ENCODE measurements around the gene ITPRID2. TPM values are rescaled to one million over a fixed set of nuclear protein-coding genes. Genes with fewer than 3 reads are reported as not detected.

ITPRID2 gene
- total and polyA plus RNA-seq, 2 of the 13 experiments (the other 11 are each of a cell fraction or from before 2014, with no cell fraction given), result 44.8 to 62.3 TPM

DNA sequence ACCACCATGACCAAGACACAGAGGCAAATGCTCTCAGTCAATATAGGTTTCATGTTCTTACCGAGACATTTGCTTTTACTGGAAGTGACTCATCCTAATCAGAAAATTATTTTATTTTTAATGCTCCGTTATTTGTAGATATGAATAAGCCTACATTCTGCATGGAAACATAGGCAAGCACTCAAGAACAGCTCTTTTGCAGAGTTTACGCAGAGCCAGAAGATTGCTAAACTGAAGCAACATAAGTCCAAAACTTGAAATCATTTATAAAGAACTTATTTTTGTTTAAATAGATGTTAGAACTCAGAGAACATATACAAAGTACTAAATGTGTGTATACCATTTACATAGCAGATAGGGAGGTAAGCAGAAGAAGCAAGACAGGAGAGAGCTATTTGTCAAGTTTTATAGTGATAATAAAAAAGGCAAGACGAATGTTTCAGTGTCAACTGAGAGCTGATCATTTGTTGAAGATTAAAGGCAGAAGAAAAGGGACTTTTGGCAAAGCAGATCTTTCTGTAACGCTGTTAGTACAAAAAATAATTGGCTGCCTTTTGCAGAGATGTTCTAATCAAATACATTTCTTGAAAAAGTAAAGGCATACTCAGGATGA is 81.7 kb downstream of the ITPRID2 start (continued):
- no peak for TF ChIP-seq ZNF431 (CRISPR knock-in tag; IDR thresholded peaks at IDR 0.05; ENCODE audit: borderline replicate concordance, low read depth)
- no peak for TF ChIP-seq NCOA1 (CRISPR knock-in tag; IDR thresholded peaks at IDR 0.05)
- TF ChIP-seq ZNF264 (CRISPR knock-in tag; IDR thresholded peaks at IDR 0.05), result no peak
- TF ChIP-seq ZNF34 (CRISPR knock-in tag; IDR thresholded peaks at IDR 0.05; ENCODE audit: borderline replicate concordance), result no peak
- TF ChIP-seq, protein P1, sequence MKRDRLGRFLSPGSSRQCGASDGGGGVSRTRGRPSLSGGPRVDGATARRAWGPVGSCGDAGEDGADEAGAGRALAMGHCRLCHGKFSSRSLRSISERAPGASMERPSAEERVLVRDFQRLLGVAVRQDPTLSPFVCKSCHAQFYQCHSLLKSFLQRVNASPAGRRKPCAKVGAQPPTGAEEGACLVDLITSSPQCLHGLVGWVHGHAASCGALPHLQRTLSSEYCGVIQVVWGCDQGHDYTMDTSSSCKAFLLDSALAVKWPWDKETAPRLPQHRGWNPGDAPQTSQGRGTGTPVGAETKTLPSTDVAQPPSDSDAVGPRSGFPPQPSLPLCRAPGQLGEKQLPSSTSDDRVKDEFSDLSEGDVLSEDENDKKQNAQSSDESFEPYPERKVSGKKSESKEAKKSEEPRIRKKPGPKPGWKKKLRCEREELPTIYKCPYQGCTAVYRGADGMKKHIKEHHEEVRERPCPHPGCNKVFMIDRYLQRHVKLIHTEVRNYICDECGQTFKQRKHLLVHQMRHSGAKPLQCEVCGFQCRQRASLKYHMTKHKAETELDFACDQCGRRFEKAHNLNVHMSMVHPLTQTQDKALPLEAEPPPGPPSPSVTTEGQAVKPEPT (CRISPR knock-in tag; IDR thresholded peaks at IDR 0.05; ENCODE audit: low read depth), result no peak
- TF ChIP-seq, protein P2, sequence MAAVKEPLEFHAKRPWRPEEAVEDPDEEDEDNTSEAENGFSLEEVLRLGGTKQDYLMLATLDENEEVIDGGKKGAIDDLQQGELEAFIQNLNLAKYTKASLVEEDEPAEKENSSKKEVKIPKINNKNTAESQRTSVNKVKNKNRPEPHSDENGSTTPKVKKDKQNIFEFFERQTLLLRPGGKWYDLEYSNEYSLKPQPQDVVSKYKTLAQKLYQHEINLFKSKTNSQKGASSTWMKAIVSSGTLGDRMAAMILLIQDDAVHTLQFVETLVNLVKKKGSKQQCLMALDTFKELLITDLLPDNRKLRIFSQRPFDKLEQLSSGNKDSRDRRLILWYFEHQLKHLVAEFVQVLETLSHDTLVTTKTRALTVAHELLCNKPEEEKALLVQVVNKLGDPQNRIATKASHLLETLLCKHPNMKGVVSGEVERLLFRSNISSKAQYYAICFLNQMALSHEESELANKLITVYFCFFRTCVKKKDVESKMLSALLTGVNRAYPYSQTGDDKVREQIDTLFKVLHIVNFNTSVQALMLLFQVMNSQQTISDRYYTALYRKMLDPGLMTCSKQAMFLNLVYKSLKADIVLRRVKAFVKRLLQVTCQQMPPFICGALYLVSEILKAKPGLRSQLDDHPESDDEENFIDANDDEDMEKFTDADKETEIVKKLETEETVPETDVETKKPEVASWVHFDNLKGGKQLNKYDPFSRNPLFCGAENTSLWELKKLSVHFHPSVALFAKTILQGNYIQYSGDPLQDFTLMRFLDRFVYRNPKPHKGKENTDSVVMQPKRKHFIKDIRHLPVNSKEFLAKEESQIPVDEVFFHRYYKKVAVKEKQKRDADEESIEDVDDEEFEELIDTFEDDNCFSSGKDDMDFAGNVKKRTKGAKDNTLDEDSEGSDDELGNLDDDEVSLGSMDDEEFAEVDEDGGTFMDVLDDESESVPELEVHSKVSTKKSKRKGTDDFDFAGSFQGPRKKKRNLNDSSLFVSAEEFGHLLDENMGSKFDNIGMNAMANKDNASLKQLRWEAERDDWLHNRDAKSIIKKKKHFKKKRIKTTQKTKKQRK (IDR thresholded peaks at IDR 0.05; ENCODE audit: low read length), result no peak
- no peak for TF ChIP-seq ZNF44 (CRISPR knock-in tag; IDR thresholded peaks at IDR 0.05)
- no peak for TF ChIP-seq NFE2 (CRISPR knock-in tag; IDR thresholded peaks at IDR 0.05)
- no peak for TF ChIP-seq SAP130 (CRISPR knock-in tag; IDR thresholded peaks at IDR 0.05; ENCODE audit: low read depth)
- no peak for TF ChIP-seq ZNF644 (CRISPR knock-in tag; IDR thresholded peaks at IDR 0.05; ENCODE audit: low read depth)
